ENCODE data around the gene SLC22A12. TPM values are rescaled to one million over a fixed set of nuclear protein-coding genes. Genes with fewer than 3 reads are reported as not detected.
A peak's percentile ranks its signal among the peaks of the same experiment; 100 is the strongest.

Gene SLC22A12
- total RNA-seq, 2 experiments from 2014 or later = not detected

GRCh38 chr11:64614917-64615316 is 23.9 kb downstream of the SLC22A12 start:
- peaks cover 9% of the 10 kb centered on the region for H3K4me1 Mint-ChIP-seq (ENCODE audit: low read depth)
- H3K27me3 Mint-ChIP-seq = no peaks in the 10 kb centered on the region
- H3K36me3 Mint-ChIP-seq = no peaks in the 10 kb centered on the region
- H3K4me3 Mint-ChIP-seq = no peak overlapping the region
- ChIA-PET POLR2A (no interaction called here), CTCF (no interaction called here)
- H3K27ac Mint-ChIP-seq = no peak overlapping the region
- DNase-seq = no peak
- intact Hi-C loops (cut with micrococcal nuclease) = no loop called here
- no peaks in the 10 kb centered on the region for H3K9me3 Mint-ChIP-seq

- Mint-ChIP-seq H3K27ac (no peak overlapping the region), H3K9me3 (no peaks in the 10 kb centered on the region), H3K4me1 (ENCODE audit: low read depth) (peaks cover 8% of the 10 kb centered on the region), H3K4me3 (no peak overlapping the region), H3K36me3 (no peaks in the 10 kb centered on the region), H3K27me3 (no peaks in the 10 kb centered on the region)
- intact Hi-C loops (cut with micrococcal nuclease) = no loop called here
- no peak for DNase-seq
- ChIA-PET CTCF (no interaction called here), POLR2A (no interaction called here)
Observed at GRCh38 chr11:64616817-64617216, 25.8 kb downstream of the SLC22A12 start.

- intact Hi-C loops (cut with micrococcal nuclease) = no loop called here
- Mint-ChIP-seq H3K9me3 (no peaks in the 10 kb centered on the region), H3K4me3 (no peak overlapping the region), H3K4me1 (ENCODE audit: low read depth) (peaks cover 2% of the 10 kb centered on the region), H3K27me3 (no peaks in the 10 kb centered on the region), H3K27ac (no peak overlapping the region), H3K36me3 (no peaks in the 10 kb centered on the region)
- no peak for DNase-seq
- ChIA-PET POLR2A (no interaction called here), CTCF (no interaction called here)
Observed at GRCh38 chr11:64619196-64619595, 28.2 kb downstream of the SLC22A12 start.

GRCh38 chr11:64619811-64620380 is 28.9 kb downstream of the SLC22A12 start:
- Mint-ChIP-seq H3K27me3 (no peaks in the 10 kb centered on the region), H3K4me3 (no peak overlapping the region), H3K36me3 (no peaks in the 10 kb centered on the region), H3K9me3 (no peaks in the 10 kb centered on the region), H3K27ac (no peak overlapping the region), H3K4me1 (ENCODE audit: low read depth) (peaks cover 2% of the 10 kb centered on the region)
- ChIA-PET CTCF (no interaction called here), POLR2A (no interaction called here)
- intact Hi-C loops (cut with micrococcal nuclease) = no loop called here
- DNase-seq = peak; percentile 30

GRCh38 chr11:64620381-64620971 is 29.5 kb downstream of the SLC22A12 start:
- intact Hi-C loops (cut with micrococcal nuclease) = no loop called here
- Mint-ChIP-seq H3K4me1 (ENCODE audit: low read depth) (peaks cover 2% of the 10 kb centered on the region), H3K4me3 (no peak overlapping the region), H3K27me3 (no peaks in the 10 kb centered on the region), H3K36me3 (no peaks in the 10 kb centered on the region), H3K9me3 (no peaks in the 10 kb centered on the region), H3K27ac (no peak overlapping the region)
- POLR2A ChIA-PET = no interaction called here
- no peak for DNase-seq
- CTCF ChIA-PET = no interaction called here

GRCh38 chr11:64621283-64622019 is 30.4 kb downstream of the SLC22A12 start:
- ChIA-PET CTCF (no interaction called here), POLR2A (no interaction called here)
- H3K9me3 Mint-ChIP-seq = no peaks in the 10 kb centered on the region
- intact Hi-C loops (cut with micrococcal nuclease) = no loop called here
- no peak overlapping the region for H3K4me3 Mint-ChIP-seq
- H3K36me3 Mint-ChIP-seq = no peaks in the 10 kb centered on the region
- H3K4me1 Mint-ChIP-seq (ENCODE audit: low read depth) = peaks cover 2% of the 10 kb centered on the region
- no peak overlapping the region for H3K27ac Mint-ChIP-seq
- H3K27me3 Mint-ChIP-seq = no peaks in the 10 kb centered on the region
- no peak for DNase-seq

GRCh38 chr11:64622681-64623080 is 31.7 kb downstream of the SLC22A12 start:
- intact Hi-C loops (cut with micrococcal nuclease) = no loop called here
- no peak for DNase-seq
- no peak overlapping the region for H3K4me3 Mint-ChIP-seq
- peaks cover 2% of the 10 kb centered on the region for H3K4me1 Mint-ChIP-seq (ENCODE audit: low read depth)
- no peaks in the 10 kb centered on the region for H3K9me3 Mint-ChIP-seq
- POLR2A ChIA-PET = no interaction called here
- CTCF ChIA-PET = no interaction called here
- no peaks in the 10 kb centered on the region for H3K27me3 Mint-ChIP-seq
- H3K36me3 Mint-ChIP-seq = no peaks in the 10 kb centered on the region
- H3K27ac Mint-ChIP-seq = no peak overlapping the region

GRCh38 chr11:64624883-64625481 is 34.0 kb downstream of the SLC22A12 start:
- H3K9me3 Mint-ChIP-seq = no peaks in the 10 kb centered on the region
- H3K36me3 Mint-ChIP-seq = no peaks in the 10 kb centered on the region
- no peaks in the 10 kb centered on the region for H3K27me3 Mint-ChIP-seq
- intact Hi-C loops (cut with micrococcal nuclease) = no loop called here
- ChIA-PET POLR2A (no interaction called here), CTCF (no interaction called here)
- no peak overlapping the region for H3K4me3 Mint-ChIP-seq
- H3K4me1 Mint-ChIP-seq (ENCODE audit: low read depth) = peaks cover 2% of the 10 kb centered on the region
- no peak for DNase-seq
- no peak overlapping the region for H3K27ac Mint-ChIP-seq

GRCh38 chr11:64626637-64627036 is 35.6 kb downstream of the SLC22A12 start:
- no peak overlapping the region for H3K4me3 Mint-ChIP-seq
- H3K9me3 Mint-ChIP-seq = no peaks in the 10 kb centered on the region
- H3K36me3 Mint-ChIP-seq = no peaks in the 10 kb centered on the region

GRCh38 chr11:64627371-64627770 is 36.4 kb downstream of the SLC22A12 start:
- ChIA-PET POLR2A (no interaction called here), CTCF (no interaction called here)
- no peak for DNase-seq
- no peaks in the 10 kb centered on the region for H3K4me1 Mint-ChIP-seq (ENCODE audit: low read depth)
- no peak overlapping the region for H3K4me3 Mint-ChIP-seq
- no peak overlapping the region for H3K27ac Mint-ChIP-seq
- intact Hi-C loops (cut with micrococcal nuclease) = no loop called here
- no peaks in the 10 kb centered on the region for H3K36me3 Mint-ChIP-seq
- no peaks in the 10 kb centered on the region for H3K9me3 Mint-ChIP-seq
- H3K27me3 Mint-ChIP-seq = no peaks in the 10 kb centered on the region

More at GRCh38 chr11:64626637-64627036, 35.6 kb downstream of the SLC22A12 start:
- Mint-ChIP-seq H3K4me1 (ENCODE audit: low read depth) (no peaks in the 10 kb centered on the region), H3K27me3 (no peaks in the 10 kb centered on the region), H3K27ac (no peak overlapping the region)
- ChIA-PET CTCF (no interaction called here), POLR2A (no interaction called here)
- no peak for DNase-seq
- intact Hi-C loops (cut with micrococcal nuclease) = no loop called here

- Mint-ChIP-seq H3K36me3 (no peaks in the 10 kb centered on the region), H3K9me3 (no peaks in the 10 kb centered on the region), H3K4me3 (no peak overlapping the region), H3K27ac (no peak overlapping the region), H3K4me1 (ENCODE audit: low read depth) (peaks cover 3% of the 10 kb centered on the region), H3K27me3 (peaks cover 2% of the 10 kb centered on the region)
- no peak for DNase-seq
- CTCF ChIA-PET = no interaction called here
- POLR2A ChIA-PET = no interaction called here
- intact Hi-C loops (cut with micrococcal nuclease) = no loop called here
Observed at GRCh38 chr11:64628596-64628995, 37.6 kb downstream of the SLC22A12 start.

GRCh38 chr11:64629103-64629502 is 38.1 kb downstream of the SLC22A12 start:
- Mint-ChIP-seq H3K4me3 (no peak overlapping the region), H3K27ac (no peak overlapping the region), H3K27me3 (peaks cover 3% of the 10 kb centered on the region), H3K9me3 (no peaks in the 10 kb centered on the region), H3K4me1 (ENCODE audit: low read depth) (peaks cover 6% of the 10 kb centered on the region), H3K36me3 (no peaks in the 10 kb centered on the region)
- no peak for DNase-seq
- ChIA-PET POLR2A (no interaction called here), CTCF (no interaction called here)
- intact Hi-C loops (cut with micrococcal nuclease) = no loop called here
